Measurements from ENCODE around the gene EPB41L2. TPM values are rescaled to one million over a fixed set of nuclear protein-coding genes. Genes with fewer than 3 reads are reported as not detected.
"Not testable (repeated sequence)": the region's sequence is repeated elsewhere in the genome, so short reads cannot be mapped to it uniquely, and the experiment has no call there.

The EPB41L2 gene
- total RNA-seq, 4 donors from 2014 or later: 60.1 to 87.2 (median 67.4) TPM

GRCh38 chr6:131103296-131103695 lies 40.3 kb upstream of the EPB41L2 start:
- no peaks in the 10 kb centered on the region for H3K27me3 ChIP-seq
- no peak for TF ChIP-seq POLR2A (IDR thresholded peaks at IDR 0.05; ENCODE audit: low read depth)
- TF ChIP-seq POLR2AphosphoS5 (IDR thresholded peaks at IDR 0.05): no peak
- TF ChIP-seq CTCF (IDR thresholded peaks at IDR 0.05): no peak
- TF ChIP-seq EP300 (IDR thresholded peaks at IDR 0.05): no peak
- intact Hi-C loops (cut with DNase I): no loop called here
- H3K4me3 ChIP-seq: no peak overlapping the region
- no peak for DNase-seq (ENCODE audit: extremely low spot score)
- H3K27ac ChIP-seq (replicated peaks in 1 of 4): no peak overlapping the region
- H3K9me3 ChIP-seq: no peaks in the 10 kb centered on the region
- H3K4me1 ChIP-seq: no peaks in the 10 kb centered on the region
- H3K36me3 ChIP-seq: no peaks in the 10 kb centered on the region
- WGBS: 89% methylated on average over 4 of the region's 4 CpGs

- no peak overlapping the region for H3K27ac ChIP-seq (replicated peaks in 1 of 4)
- no peaks in the 10 kb centered on the region for H3K9me3 ChIP-seq
- WGBS: 55% methylated on average over 5 of the region's 5 CpGs
- TF ChIP-seq CTCF (IDR thresholded peaks at IDR 0.05): no peak
- TF ChIP-seq POLR2AphosphoS5 (IDR thresholded peaks at IDR 0.05): no peak
- TF ChIP-seq POLR2A (IDR thresholded peaks at IDR 0.05; ENCODE audit: low read depth): no peak
- no peak for TF ChIP-seq EP300 (IDR thresholded peaks at IDR 0.05)
- H3K4me3 ChIP-seq: no peak overlapping the region
- H3K36me3 ChIP-seq: no peaks in the 10 kb centered on the region
- intact Hi-C loops (cut with DNase I): no loop called here
- no peak for DNase-seq (ENCODE audit: extremely low spot score)
- H3K4me1 ChIP-seq: no peaks in the 10 kb centered on the region
- no peaks in the 10 kb centered on the region for H3K27me3 ChIP-seq
These were observed 39.1 kb upstream of the EPB41L2 start for GRCh38 chr6:131101911-131102680.

GRCh38 chr6:131096786-131097185 lies 33.7 kb upstream of the EPB41L2 start:
- no peak for TF ChIP-seq POLR2AphosphoS5 (IDR thresholded peaks at IDR 0.05)
- intact Hi-C loops (cut with DNase I): no loop called here
- H3K4me1 ChIP-seq: no peaks in the 10 kb centered on the region
- peaks cover 0 to 15% (median 10%) of the 10 kb centered on the region in 4 donors for H3K9me3 ChIP-seq
- H3K27me3 ChIP-seq: no peaks in the 10 kb centered on the region
- H3K36me3 ChIP-seq: no peaks in the 10 kb centered on the region
- H3K27ac ChIP-seq (replicated peaks in 1 of 4): no peak overlapping the region
- DNase-seq (ENCODE audit: extremely low spot score): no peak
- H3K4me3 ChIP-seq: no peak overlapping the region
- 95% methylated on average over 3 of the region's 3 CpGs for WGBS

GRCh38 chr6:131093334-131093733 lies 30.3 kb upstream of the EPB41L2 start:
- no peak for TF ChIP-seq POLR2AphosphoS5 (IDR thresholded peaks at IDR 0.05)
- no peak for TF ChIP-seq POLR2A (IDR thresholded peaks at IDR 0.05; ENCODE audit: low read depth)
- TF ChIP-seq CTCF (IDR thresholded peaks at IDR 0.05): no peak
- H3K4me1 ChIP-seq: no peaks in the 10 kb centered on the region
- no peaks in the 10 kb centered on the region for H3K36me3 ChIP-seq
- intact Hi-C loops (cut with DNase I): no loop called here
- no peaks in the 10 kb centered on the region for H3K27me3 ChIP-seq
- no peak for DNase-seq (ENCODE audit: extremely low spot score)
- 77% methylated on average over 1 of the region's 1 CpG for WGBS
- peaks cover 0 to 15% (median 10%) of the 10 kb centered on the region in 4 donors for H3K9me3 ChIP-seq
- H3K4me3 ChIP-seq: no peak overlapping the region
- H3K27ac ChIP-seq (replicated peaks in 1 of 4): no peak overlapping the region

- H3K4me3 ChIP-seq; H3K27me3 ChIP-seq; H3K4me1 ChIP-seq; H3K36me3 ChIP-seq; intact Hi-C loops (cut with DNase I); H3K27ac ChIP-seq (replicated peaks in 1 of 4); DNase-seq (ENCODE audit: extremely low spot score): not testable (repeated sequence)
- peaks cover 0 to 15% (median 10%) of the 10 kb centered on the region in 4 donors for H3K9me3 ChIP-seq
- WGBS: 93% methylated on average over 7 of the region's 7 CpGs
These were observed 28.9 kb upstream of the EPB41L2 start for GRCh38 chr6:131091944-131092343.

- intact Hi-C loops (cut with DNase I): not testable (repeated sequence)
These were observed 27.3 kb upstream of the EPB41L2 start for GRCh38 chr6:131090339-131090738.

More at GRCh38 chr6:131090339-131090738, 27.3 kb upstream of the EPB41L2 start:
- H3K4me1 ChIP-seq; DNase-seq (ENCODE audit: extremely low spot score); H3K36me3 ChIP-seq; H3K27me3 ChIP-seq; H3K4me3 ChIP-seq; H3K27ac ChIP-seq (replicated peaks in 1 of 4): not testable (repeated sequence)
- WGBS: 80% methylated on average over 3 of the region's 3 CpGs
- peaks cover 0 to 27% (median 14%) of the 10 kb centered on the region in 4 donors for H3K9me3 ChIP-seq

Data from esophagus muscularis mucosa (tissue), 4 donors.